ENCODE measurements around the gene EFHC2.

DNA sequence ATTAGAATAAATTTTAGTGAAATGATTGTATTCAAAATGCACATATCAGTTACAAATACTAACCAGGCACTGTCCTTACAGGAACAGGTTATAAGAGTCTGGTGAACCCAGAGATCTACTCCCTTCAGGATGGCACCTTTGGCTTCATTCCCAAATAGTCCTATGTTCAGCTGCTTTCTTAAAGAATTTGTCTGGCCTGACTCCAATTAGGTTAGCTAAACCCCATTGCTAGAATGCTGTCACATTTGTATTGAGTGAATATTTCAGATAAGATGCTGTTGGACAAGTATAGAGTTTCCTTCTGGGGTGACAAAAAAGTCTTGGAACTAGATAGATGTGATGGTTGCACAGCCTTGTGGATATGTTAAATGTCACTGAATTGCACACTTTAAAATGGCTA lies 69.4 kb downstream of the EFHC2 start:
- TF ChIP-seq, protein P1, sequence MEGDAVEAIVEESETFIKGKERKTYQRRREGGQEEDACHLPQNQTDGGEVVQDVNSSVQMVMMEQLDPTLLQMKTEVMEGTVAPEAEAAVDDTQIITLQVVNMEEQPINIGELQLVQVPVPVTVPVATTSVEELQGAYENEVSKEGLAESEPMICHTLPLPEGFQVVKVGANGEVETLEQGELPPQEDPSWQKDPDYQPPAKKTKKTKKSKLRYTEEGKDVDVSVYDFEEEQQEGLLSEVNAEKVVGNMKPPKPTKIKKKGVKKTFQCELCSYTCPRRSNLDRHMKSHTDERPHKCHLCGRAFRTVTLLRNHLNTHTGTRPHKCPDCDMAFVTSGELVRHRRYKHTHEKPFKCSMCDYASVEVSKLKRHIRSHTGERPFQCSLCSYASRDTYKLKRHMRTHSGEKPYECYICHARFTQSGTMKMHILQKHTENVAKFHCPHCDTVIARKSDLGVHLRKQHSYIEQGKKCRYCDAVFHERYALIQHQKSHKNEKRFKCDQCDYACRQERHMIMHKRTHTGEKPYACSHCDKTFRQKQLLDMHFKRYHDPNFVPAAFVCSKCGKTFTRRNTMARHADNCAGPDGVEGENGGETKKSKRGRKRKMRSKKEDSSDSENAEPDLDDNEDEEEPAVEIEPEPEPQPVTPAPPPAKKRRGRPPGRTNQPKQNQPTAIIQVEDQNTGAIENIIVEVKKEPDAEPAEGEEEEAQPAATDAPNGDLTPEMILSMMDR (tag by site-specific recombination; IDR thresholded peaks at IDR 0.05): no peak
- TF ChIP-seq ZNF274 (IDR thresholded peaks at IDR 0.05; ENCODE audit: low read length) (no peak), ZNF274 (tag by site-specific recombination; IDR thresholded peaks at IDR 0.05; ENCODE audit: borderline replicate concordance) (no peak), REST (tag by site-specific recombination; IDR thresholded peaks at IDR 0.05) (no peak)

Measured in HEK293 (cell line).